CD4-positive, alpha-beta T cell treated with Interleukin-15 for 4 hours (primary cell): ENCODE results near the gene TCF4.

Experiments
- DNase-seq: peaks from one replicate; pipeline ENCODE4 v3.0.0-alpha.2; 2020; ENCODE audit warnings: low spot score

TCF4 gene

DNA sequence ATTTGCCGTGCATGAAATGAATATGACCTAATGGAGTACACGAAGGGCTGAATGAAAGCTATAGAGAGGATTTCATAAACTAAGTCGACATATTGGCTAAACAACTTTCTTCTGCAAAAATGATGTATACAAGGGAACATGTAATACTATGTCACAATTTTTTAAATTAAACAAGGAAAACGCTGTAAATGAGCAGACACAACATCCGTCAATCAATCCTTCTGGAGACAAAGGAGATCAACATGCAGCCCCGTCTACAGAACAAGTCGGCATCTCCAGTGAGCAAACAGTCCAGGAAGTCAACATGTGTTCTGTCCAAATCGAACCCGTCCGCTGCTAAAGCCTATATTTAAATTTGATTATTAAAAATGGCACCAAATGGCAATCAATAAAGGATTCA lies 180.8 kb downstream of the TCF4 start:
- no peak for DNase-seq

GRCh38 chr18:55406451-55406991 lies 181.5 kb downstream of the TCF4 start:
- no peak for DNase-seq

DNA sequence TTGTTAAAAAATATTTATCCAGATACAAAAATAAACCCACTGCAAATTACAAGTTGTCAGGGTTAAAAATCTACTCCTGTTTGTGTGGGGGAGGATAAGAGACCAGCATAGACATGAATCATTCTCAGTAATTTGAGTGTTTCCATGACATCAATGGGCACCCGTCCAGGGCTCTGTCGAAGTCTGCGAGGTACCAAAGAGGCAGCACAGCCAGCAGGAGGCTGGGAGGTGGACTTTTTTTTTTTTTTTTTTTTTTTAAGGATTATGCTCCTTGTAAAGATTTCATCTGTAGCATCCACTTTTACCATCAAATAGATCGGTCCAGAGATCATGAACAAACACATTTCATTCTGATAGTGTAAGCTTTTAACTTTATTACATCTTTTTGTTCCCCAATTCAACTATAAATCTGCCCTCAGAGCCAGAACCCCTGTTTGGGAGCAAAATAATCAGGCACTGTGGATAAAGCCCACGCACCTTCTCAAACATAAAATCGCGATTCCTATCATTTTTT lies 182.0 kb downstream of the TCF4 start:
- no peak for DNase-seq

DNA sequence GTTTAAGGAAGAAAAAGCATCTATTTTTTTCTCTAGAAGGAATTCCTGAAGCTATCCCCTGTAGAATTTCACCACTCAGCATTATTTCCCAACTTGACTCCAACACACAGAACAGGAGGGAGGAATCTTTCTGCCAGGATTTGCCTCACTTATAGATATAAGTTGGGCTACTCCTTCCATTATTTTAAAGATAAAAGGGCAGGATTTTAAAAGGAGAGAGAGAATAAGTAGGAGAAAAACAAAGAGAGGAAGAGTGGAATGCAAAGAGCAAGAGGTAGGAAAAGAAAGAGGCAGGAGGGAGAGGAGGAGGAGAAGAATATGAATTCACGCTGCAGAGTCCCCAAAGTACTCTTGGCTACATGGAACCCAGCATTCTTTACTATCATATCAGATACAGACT lies 182.5 kb downstream of the TCF4 start:
- no peak for DNase-seq

DNA sequence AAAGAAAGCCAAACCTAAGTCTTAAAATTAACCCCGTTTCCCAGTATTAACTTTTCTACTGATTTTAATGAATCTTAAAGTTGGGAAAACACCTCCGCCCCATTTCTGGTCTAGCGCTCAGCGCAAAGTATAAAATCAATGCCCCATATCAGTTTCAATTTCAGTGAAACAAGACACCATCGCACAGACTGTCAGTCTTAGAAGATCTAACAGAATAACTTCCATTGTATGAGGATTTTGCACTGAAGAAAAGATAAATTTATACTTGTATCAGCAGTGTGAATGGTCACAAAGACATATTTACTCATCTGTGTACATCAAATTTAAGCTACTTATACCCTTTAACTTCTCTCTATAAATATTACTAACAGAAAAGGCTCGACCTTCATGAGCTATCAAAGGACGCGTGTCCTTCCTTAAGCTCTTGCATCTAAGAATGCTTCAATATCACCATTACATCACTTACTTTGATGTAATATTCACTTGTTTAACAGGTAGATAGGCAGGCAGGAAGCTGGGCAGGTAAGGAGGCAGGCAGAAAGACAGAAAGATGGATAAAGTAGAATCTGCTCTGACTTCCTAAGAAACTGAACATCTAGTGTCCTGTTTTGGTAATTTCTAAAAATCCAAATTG lies 183.0 kb downstream of the TCF4 start:
- DNase-seq, result no peak

DNA sequence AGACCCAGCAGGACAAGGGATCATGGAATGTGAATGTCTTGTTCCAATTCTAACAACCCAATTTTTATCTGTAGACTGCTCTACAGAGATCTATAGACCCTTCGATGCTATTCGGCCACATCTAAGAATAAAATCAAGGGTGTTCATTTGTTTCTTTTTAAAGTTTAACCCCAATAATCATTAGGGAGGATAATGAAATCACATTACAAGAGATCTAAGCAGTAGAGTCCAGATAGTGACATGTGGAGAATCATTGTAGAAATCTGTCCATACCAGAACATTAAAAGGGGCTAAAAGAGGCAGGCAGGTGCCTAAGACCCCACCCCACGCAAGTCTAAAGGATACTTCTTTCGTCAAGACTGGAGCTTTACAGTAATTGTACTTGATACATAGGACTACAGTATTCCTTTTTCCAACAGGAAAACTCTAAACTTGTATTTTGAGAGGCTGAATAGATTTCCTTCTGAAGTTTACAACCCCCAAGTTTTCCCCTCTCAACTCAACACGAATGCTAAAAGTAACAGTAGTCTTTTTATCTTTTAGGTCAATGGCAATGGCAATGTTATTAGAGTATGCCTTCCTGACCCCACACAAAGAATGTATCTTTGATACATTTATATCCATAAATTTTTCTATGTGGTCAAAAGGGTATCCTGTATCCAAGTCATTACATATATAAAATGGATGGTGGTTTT lies 183.7 kb downstream of the TCF4 start:
- DNase-seq, result no peak

GRCh38 chr18:55403421-55403949 lies 184.5 kb downstream of the TCF4 start:
- no peak for DNase-seq

- no peak for DNase-seq
These were observed 185.1 kb downstream of the TCF4 start for GRCh38 chr18:55402731-55403405.

DNA sequence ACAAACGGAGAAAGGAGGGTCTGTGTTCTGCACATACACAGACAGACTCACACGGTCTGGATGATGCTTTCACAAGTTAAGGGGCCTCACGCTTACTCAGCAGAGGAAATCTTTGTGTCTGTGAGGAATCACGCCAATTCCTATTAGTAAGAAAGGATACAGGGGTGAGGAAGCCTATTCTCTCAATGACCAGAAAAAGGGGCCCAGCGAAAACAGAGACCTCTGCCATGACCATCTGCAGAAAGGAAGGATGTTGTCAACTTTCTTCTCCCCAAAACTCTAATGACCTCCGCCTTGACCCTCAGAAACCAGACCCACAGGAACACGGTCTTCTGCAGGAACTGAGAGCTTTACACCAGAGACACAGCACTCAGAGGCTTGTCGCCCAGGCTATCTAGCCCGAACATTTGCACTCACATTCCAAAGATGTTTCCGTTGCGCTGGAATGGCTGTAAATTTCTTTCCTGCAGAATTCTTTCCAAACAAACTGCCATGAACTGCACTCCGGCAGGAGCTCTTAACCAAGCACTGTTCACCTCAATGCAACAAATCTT lies 186.3 kb downstream of the TCF4 start:
- DNase-seq, result no peak

DNA sequence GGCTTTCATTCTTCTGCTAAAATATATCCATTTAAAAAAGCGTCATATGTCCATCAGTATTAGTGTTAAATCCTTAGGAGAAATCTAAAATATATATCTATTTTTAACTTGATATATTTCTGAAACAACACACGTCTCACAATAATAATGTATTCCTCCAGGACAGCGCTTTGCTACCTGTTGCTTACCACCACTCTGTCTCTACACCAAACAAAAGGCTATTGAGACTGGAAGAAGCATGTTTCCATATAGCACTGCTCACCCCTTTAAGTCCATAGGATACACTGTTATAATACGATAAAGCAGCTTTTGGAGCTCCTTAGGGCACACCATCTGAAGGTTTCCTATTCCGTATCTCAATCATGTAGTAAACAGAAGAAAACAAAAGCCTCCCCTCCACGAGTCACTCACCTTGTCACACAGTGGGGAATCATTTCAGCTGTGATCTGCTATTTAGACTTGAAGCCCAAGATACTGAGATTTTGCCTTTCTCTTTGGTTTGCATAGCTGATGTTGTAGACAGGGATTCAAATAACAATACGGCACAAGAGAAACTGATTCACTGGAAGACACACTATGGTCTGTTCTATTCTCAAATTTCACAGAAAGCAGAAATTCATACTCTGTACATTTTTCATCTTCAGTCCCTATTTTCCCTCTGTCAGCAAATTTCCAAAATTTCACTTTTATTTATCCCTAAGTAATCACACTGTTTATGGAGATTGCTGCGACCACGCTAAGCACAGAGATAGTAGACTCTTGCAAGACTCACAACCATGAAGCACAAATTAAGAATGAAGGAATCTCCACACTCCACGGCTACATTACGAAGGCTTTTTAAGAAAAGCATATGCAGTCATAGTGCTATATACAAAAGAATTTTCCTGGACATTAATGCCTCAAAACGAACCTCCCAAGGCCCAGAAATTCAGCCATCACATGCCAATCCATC lies 187.1 kb downstream of the TCF4 start:
- no peak for DNase-seq

DNA sequence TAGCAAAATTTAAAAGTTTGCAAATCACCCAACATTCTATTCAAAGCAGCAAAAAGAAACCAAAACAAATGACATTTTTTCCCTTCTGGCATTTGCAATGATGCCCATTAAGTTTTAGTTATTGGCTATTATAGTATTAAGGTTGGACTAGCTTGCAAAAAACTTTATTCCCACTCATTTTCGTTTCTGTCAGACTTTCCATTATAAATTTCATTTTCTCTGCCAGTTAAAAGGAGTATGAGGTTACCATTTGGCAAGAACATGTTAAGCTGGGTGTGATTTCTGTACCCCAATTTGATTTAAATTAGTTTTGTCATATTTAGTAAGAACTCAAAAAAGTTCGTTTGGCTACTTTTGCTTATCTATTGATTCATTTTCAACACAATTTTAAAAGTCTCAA lies 187.9 kb downstream of the TCF4 start:
- no peak for DNase-seq

DNA sequence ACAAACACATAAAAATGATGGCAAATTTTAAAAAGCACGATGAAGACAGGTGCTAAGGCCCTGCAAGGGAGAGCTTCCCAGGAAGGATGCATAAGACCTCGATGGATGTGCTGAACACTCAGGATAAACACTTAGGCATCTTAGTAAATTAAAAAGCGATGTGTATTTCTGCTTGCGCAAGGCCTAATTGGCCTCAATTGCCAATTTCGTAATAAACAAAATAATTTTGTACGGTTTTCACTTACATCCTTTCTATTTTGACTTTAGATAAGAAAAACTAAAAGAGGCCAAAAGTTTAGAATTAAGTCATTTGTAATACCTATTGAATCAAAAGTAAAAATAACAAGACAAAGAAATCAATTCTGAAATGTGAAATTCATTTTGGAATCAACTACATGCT lies 189.1 kb downstream of the TCF4 start:
- no peak for DNase-seq

GRCh38 chr18:55396979-55397378 lies 191.0 kb downstream of the TCF4 start:
- DNase-seq, result no peak

- no peak for DNase-seq
These were observed 191.6 kb downstream of the TCF4 start for GRCh38 chr18:55396267-55396905.

DNA sequence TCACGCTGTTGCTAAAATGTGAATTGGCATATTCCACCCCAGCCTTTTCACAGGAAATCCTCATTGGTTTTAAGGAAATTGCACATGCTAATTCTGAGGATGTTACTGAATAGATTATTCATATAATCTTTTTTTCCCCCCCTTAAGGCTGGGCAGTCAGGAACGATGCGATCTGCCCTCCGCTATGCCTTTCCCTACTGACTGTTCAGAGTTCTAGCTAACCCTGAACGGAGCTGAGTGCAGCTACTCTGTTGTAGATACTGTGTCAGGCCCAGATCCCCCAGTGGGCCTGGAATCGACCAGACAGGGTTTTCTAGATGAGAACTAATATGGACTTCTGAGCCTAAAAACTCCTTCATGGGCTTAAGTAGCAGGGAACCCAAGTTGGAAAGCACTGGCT lies 192.2 kb downstream of the TCF4 start:
- no peak for DNase-seq

GRCh38 chr18:55390898-55391297 lies 197.1 kb downstream of the TCF4 start:
- no peak for DNase-seq

- DNase-seq, result no peak
These were observed 200.6 kb downstream of the TCF4 start for GRCh38 chr18:55387139-55387984.

DNA sequence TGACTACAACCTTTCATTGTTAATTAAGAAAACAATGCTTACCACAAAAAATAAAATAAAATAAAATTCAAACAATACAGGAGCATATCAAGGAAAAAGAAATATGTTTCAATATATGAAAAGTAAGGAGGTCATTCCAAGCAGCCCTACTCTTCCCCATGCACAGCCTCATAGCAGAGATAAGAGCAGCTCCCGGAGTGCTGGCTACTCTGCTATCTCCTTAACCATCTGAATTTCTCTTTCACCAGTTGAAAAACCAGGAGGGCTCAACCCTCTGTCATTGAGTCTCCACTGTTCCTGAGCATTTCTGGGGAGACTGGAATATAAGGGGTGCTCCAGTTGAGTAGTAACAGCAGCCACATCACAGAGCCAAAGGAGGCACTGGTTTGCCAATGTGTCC lies 201.4 kb downstream of the TCF4 start:
- DNase-seq, result no peak

DNA sequence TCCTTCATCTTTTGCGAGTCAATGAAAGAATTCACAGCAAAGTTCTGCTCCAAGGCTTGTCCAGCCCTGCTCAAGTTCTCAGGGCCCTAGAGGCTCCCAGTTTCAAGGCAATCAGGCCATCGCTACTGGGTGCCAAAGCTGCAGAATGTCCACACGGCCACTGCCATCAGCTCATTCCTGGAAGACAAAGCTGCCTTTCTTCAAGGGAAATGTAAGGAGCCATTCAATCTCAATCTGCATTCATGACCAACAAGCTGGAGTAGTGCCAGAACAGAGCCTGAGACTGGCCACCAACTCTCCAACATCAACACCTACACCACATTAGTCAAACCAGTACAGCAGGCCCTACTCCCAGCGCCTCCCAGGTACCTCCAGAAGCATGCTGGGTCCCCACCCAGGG lies 202.2 kb downstream of the TCF4 start:
- DNase-seq, result no peak
